OCI-LY7 (cell line): ENCODE data around the gene VEGFA.

Experiments used
- EZH2phosphoT487 ChIP-seq: fragments of 200-600 bp; sonication (generic); IDR thresholded peaks from 2 replicates; pipeline ENCODE4 v1.6.1; 2018; ENCODE audit warnings: low read depth, borderline replicate concordance, mild to moderate bottlenecking, mixed run types, antibody characterized with exemption, low read length, moderate library complexity, mixed read lengths
- TF ChIP-seq, protein P1 (sequence below): fragments of 200-600 bp; sonication (generic); conservative IDR thresholded peaks from 2 replicates; pipeline ENCODE4 v1.5.1; 2014; ENCODE audit warnings: mild to moderate bottlenecking, antibody characterized with exemption, low read length, moderate library complexity, mixed read lengths

- TF ChIP-seq, protein P1, sequence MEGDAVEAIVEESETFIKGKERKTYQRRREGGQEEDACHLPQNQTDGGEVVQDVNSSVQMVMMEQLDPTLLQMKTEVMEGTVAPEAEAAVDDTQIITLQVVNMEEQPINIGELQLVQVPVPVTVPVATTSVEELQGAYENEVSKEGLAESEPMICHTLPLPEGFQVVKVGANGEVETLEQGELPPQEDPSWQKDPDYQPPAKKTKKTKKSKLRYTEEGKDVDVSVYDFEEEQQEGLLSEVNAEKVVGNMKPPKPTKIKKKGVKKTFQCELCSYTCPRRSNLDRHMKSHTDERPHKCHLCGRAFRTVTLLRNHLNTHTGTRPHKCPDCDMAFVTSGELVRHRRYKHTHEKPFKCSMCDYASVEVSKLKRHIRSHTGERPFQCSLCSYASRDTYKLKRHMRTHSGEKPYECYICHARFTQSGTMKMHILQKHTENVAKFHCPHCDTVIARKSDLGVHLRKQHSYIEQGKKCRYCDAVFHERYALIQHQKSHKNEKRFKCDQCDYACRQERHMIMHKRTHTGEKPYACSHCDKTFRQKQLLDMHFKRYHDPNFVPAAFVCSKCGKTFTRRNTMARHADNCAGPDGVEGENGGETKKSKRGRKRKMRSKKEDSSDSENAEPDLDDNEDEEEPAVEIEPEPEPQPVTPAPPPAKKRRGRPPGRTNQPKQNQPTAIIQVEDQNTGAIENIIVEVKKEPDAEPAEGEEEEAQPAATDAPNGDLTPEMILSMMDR, result no peak
- no peak for TF ChIP-seq EZH2phosphoT487
These were observed 9.5 kb upstream of the VEGFA start for GRCh38 chr6:43760210-43761168.
